Vagina (tissue), 2 donors: ENCODE data around the gene IHH.

Source experiments
- CTCF ChIP-seq, 3 experiments: fragments of 450-650 bp in 2 of 3; fragments of 200-600 bp in 1 of 3; sonication (generic) in 1 of 3; IDR thresholded peaks; one replicate each; pipeline ENCODE4 v1.5.1; 2017 to 2019; ENCODE audit warnings: antibody characterized with exemption in 3 of 3, mild to moderate bottlenecking in 2 of 3, moderate library complexity in 2 of 3
- POLR2A ChIP-seq, 2 donors: fragments of 450-650 bp; IDR thresholded peaks; one replicate each; pipeline ENCODE4 v1.6.1; 2017; ENCODE audit warnings: antibody characterized with exemption in 2 of 2, mild to moderate bottlenecking in 2 of 2, moderate library complexity in 2 of 2
- POLR2AphosphoS5 ChIP-seq, 2 donors: sonication (generic); formaldehyde crosslinking; IDR thresholded peaks; one replicate each; pipeline ENCODE4 v1.9.0; 2017; ENCODE audit warnings: antibody characterized with exemption in 2 of 2, mild to moderate bottlenecking in 2 of 2, low read depth in 1 of 2; ENCODE audit not compliant: insufficient read depth in 1 of 2

GRCh38 chr2:219025637-219026585, 34.8 kb downstream of the IHH start:
- TF ChIP-seq CTCF (IDR thresholded peaks at IDR 0.05): no peak
- no peak for TF ChIP-seq POLR2A (IDR thresholded peaks at IDR 0.05)
- TF ChIP-seq POLR2AphosphoS5 (IDR thresholded peaks at IDR 0.05; ENCODE audit: insufficient read depth in 1 of 2, low read depth in 1 of 2): no peak
